ENCODE data around the gene IMMP2L. TPM values are rescaled to one million over a fixed set of nuclear protein-coding genes. Genes with fewer than 3 reads are reported as not detected.
A peak's percentile ranks its signal among the peaks of the same experiment; 100 is the strongest.

The IMMP2L gene
- total RNA-seq, 1 experiment from 2014 or later, result 13.6 TPM

GRCh38 chr7:111400088-111400487 lies 162.2 kb downstream of the IMMP2L start (continued):
- TF ChIP-seq ATF6 (CRISPR knock-in tag; IDR thresholded peaks at IDR 0.05), result no peak
- no peak for TF ChIP-seq SOX15 (CRISPR knock-in tag; IDR thresholded peaks at IDR 0.05)
- TF ChIP-seq ZNF532 (CRISPR knock-in tag; IDR thresholded peaks at IDR 0.05; ENCODE audit: borderline replicate concordance), result no peak
- no peak for TF ChIP-seq ATF2 (CRISPR knock-in tag; IDR thresholded peaks at IDR 0.05; ENCODE audit: borderline replicate concordance, low read depth)
- TF ChIP-seq FOXJ3 (CRISPR knock-in tag; IDR thresholded peaks at IDR 0.05; ENCODE audit: borderline replicate concordance), result no peak
- no peak for TF ChIP-seq TEAD1 (CRISPR knock-in tag; IDR thresholded peaks at IDR 0.05)
- TF ChIP-seq ZBTB21 (CRISPR knock-in tag; IDR thresholded peaks at IDR 0.05; ENCODE audit: borderline replicate concordance), result no peak
- no peak for TF ChIP-seq ETV6 (CRISPR knock-in tag; IDR thresholded peaks at IDR 0.05)
- no peak for TF ChIP-seq PRRX2 (CRISPR knock-in tag; IDR thresholded peaks at IDR 0.05)
- TF ChIP-seq ZNF396 (CRISPR knock-in tag; IDR thresholded peaks at IDR 0.05; ENCODE audit: borderline replicate concordance), result no peak
- no peak for TF ChIP-seq SP1 (CRISPR knock-in tag; conservative IDR thresholded peaks at IDR 0.05)
- TF ChIP-seq KAT7 (CRISPR knock-in tag; IDR thresholded peaks at IDR 0.05; ENCODE audit: borderline replicate concordance), result no peak
- no peak for TF ChIP-seq JAZF1 (CRISPR knock-in tag; IDR thresholded peaks at IDR 0.05)

- H3K4me3 Mint-ChIP-seq, result no peak overlapping the region
- no peaks in the 10 kb centered on the region for H3K9me3 Mint-ChIP-seq
- no peak for DNase-seq (ENCODE audit: low spot score)
- no peak for TF ChIP-seq ZNF671 (CRISPR knock-in tag; IDR thresholded peaks at IDR 0.05)
- TF ChIP-seq TP53 (CRISPR knock-in tag; IDR thresholded peaks at IDR 0.05), result no peak
- TF ChIP-seq ERG (CRISPR knock-in tag; IDR thresholded peaks at IDR 0.05), result no peak
- TF ChIP-seq CBFB (CRISPR knock-in tag; IDR thresholded peaks at IDR 0.05; ENCODE audit: low read depth), result no peak
- H3K27ac Mint-ChIP-seq, result peak overlapping the region; percentile 44; the same call in 1 of the 2 replicates
- H3K27me3 Mint-ChIP-seq (ENCODE audit: low read depth), result no peaks in the 10 kb centered on the region
- ChIA-PET CTCF (interaction anchor here (0.5 kb wide), 1 partner anchor 1305 kb away, joined by 4 read pairs; no protein-coding TSS in a partner anchor), POLR2A (no interaction called here)
- peaks cover 31% of the 10 kb centered on the region for H3K4me1 Mint-ChIP-seq
- H3K36me3 Mint-ChIP-seq, result no peaks in the 10 kb centered on the region
- no peak for ATAC-seq
These were observed 167.4 kb downstream of the IMMP2L start for GRCh38 chr7:111394891-111395290.

Measured in WTC11 (cell line).